ENCODE data around the gene NF1. TPM values are rescaled to one million over a fixed set of nuclear protein-coding genes. Genes with fewer than 3 reads are reported as not detected.

NF1 gene
- total RNA-seq, 4 donors from 2014 or later, result 15.6 to 48.4 (median 26.9) TPM

DNA sequence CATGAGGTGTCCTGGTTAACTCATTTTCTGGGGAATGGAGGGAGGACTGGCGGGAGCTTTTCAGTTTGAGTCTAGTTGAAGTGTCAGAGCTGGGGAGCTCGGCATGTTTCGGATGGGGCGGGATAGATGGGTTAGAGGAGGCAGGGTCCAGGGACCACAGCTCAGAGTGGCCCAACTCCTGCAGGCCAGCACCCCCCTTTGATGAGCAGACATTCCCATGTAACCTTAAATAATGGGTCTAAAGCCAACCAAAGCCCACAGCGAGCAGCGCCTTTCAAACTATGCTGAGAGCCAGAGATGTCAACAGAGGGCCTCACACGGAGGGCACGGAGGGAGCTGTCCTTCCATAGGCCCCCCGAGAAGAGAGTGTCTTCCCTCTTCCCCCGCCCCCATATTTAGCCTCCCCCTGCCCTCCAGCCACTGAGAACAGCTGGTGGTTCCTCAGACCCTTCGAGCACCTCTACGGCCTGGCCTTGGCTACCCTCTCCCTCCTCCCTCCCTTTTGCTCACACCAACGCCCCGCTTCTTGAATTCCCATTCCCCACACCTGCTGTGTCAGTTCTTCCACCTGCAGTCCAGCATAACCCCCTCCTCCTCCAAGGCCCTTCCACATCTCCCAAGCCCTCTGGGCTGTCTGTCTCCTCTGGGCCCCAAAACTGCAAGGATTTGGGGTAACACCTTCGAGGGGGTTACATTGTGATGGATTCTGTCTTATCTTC lies 318.5 kb downstream of the NF1 start:
- H3K27ac ChIP-seq, result no peak overlapping the region
- no peaks in the 10 kb centered on the region for H3K4me1 ChIP-seq
- intact Hi-C loops (cut with DNase I), result no loop called here
- WGBS, 2 donors, result 73 to 75% methylated on average over 8 to 15 of the region's 15 CpGs
- no peaks in the 10 kb centered on the region for H3K36me3 ChIP-seq
- no peaks in the 10 kb centered on the region for H3K9me3 ChIP-seq
- TF ChIP-seq, protein P1, sequence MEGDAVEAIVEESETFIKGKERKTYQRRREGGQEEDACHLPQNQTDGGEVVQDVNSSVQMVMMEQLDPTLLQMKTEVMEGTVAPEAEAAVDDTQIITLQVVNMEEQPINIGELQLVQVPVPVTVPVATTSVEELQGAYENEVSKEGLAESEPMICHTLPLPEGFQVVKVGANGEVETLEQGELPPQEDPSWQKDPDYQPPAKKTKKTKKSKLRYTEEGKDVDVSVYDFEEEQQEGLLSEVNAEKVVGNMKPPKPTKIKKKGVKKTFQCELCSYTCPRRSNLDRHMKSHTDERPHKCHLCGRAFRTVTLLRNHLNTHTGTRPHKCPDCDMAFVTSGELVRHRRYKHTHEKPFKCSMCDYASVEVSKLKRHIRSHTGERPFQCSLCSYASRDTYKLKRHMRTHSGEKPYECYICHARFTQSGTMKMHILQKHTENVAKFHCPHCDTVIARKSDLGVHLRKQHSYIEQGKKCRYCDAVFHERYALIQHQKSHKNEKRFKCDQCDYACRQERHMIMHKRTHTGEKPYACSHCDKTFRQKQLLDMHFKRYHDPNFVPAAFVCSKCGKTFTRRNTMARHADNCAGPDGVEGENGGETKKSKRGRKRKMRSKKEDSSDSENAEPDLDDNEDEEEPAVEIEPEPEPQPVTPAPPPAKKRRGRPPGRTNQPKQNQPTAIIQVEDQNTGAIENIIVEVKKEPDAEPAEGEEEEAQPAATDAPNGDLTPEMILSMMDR (IDR thresholded peaks at IDR 0.05), result no peak
- no peak for TF ChIP-seq POLR2A (IDR thresholded peaks at IDR 0.05)
- no peak overlapping the region for H3K4me3 ChIP-seq
- peaks cover 0 to 39% (median 0%) of the 10 kb centered on the region in 4 donors for H3K27me3 ChIP-seq
- DNase-seq, result no peak

GRCh38 chr17:31413874-31414549 lies 319.2 kb downstream of the NF1 start:
- TF ChIP-seq POLR2A (IDR thresholded peaks at IDR 0.05), result no peak
- TF ChIP-seq, protein P1 (IDR thresholded peaks at IDR 0.05), result no peak
- H3K4me3 ChIP-seq, result no peak overlapping the region
- no peaks in the 10 kb centered on the region for H3K36me3 ChIP-seq
- peaks cover 0 to 39% (median 0%) of the 10 kb centered on the region in 4 donors for H3K27me3 ChIP-seq
- no peak overlapping the region for H3K27ac ChIP-seq
- WGBS, 2 donors, result 30 to 37% methylated on average over 9 to 11 of the region's 12 CpGs
- H3K9me3 ChIP-seq, result no peaks in the 10 kb centered on the region
- no peak for DNase-seq
- H3K4me1 ChIP-seq, result no peaks in the 10 kb centered on the region
- intact Hi-C loops (cut with DNase I), result no loop called here

- 79% methylated on average over 4 of the region's 6 CpGs; no CpG with 5 or more reads in 1 of the 2 donors for WGBS, 2 donors
- intact Hi-C loops (cut with DNase I), result no loop called here
- TF ChIP-seq, protein P1 (IDR thresholded peaks at IDR 0.05), result no peak
- TF ChIP-seq POLR2A (IDR thresholded peaks at IDR 0.05), result no peak
These were observed 319.8 kb downstream of the NF1 start for GRCh38 chr17:31414550-31414918.

DNA sequence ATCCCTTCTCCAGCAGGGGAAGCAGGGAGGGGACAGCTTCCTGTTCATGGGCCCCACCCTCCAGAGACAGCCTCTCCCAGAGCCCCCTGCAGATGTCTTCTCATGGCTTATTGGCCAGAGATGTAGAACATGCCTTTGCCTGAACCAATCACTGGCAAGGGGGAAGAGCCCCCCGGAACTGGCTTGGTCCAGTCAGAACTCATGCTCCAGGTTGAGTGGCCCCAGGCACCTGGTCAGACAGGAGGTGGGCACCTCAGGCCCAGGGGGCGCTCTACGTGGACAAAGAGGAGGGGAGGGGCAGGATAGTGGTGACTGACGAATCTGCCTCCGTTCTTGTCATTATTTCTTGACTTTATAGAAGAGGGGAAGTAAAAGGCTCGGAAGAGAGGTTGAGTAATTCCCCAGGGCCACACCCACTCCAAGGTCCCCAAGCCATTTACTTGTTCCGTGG lies 320.3 kb downstream of the NF1 start:
- no peaks in the 10 kb centered on the region for H3K36me3 ChIP-seq
- H3K4me3 ChIP-seq, result no peak overlapping the region
- intact Hi-C loops (cut with DNase I), result no loop called here
- H3K27me3 ChIP-seq, result peaks cover 0 to 35% (median 0%) of the 10 kb centered on the region in 4 donors
- no peak for TF ChIP-seq POLR2A (IDR thresholded peaks at IDR 0.05)
- TF ChIP-seq, protein P1 (IDR thresholded peaks at IDR 0.05), result no peak
- 34 to 55% methylated on average over 4 of the region's 7 CpGs for WGBS, 2 donors
- H3K27ac ChIP-seq, result no peak overlapping the region
- H3K9me3 ChIP-seq, result no peaks in the 10 kb centered on the region
- no peak for DNase-seq
- H3K4me1 ChIP-seq, result no peaks in the 10 kb centered on the region

More at GRCh38 chr17:31414550-31414918, 319.8 kb downstream of the NF1 start:
- H3K4me3 ChIP-seq, result no peak overlapping the region
- DNase-seq, result no peak
- H3K9me3 ChIP-seq, result no peaks in the 10 kb centered on the region
- no peaks in the 10 kb centered on the region for H3K36me3 ChIP-seq
- no peaks in the 10 kb centered on the region for H3K4me1 ChIP-seq
- no peak overlapping the region for H3K27ac ChIP-seq
- peaks cover 0 to 35% (median 0%) of the 10 kb centered on the region in 4 donors for H3K27me3 ChIP-seq
